Natural killer cell (primary cell): ENCODE measurements around the gene MSMO1. TPM values are rescaled to one million over a fixed set of nuclear protein-coding genes. Genes with fewer than 3 reads are reported as not detected.

Source experiments
- ATAC-seq, 3 donors: fragments of 150-1000 bp in 2 of 3; fragments of 200-7000 bp in 1 of 3; cut with Tn5 transposase; 1 replicate in 1 of 3; 2 replicates in 2 of 3; pipeline ENCODE4 v1.10.0; 2021; ENCODE audit warnings: mild to moderate bottlenecking in 2 of 3, moderate library complexity in 2 of 3
- DNase-seq, 2 donors: peaks; one replicate each; pipeline versions ENCODE4 v3.0.0 to v3.0.0-alpha.2; 2013 to 2021; ENCODE audit warnings: mixed read lengths in 1 of 2
- H3K27ac ChIP-seq: one replicate; pipeline ENCODE4 v1.5.1; 2013; ENCODE audit warnings: mild to moderate bottlenecking, low read length
- H3K27me3 ChIP-seq: one replicate; pipeline ENCODE4 v1.6.1; 2013; ENCODE audit warnings: low read length; ENCODE audit not compliant: control insufficient read depth, insufficient read depth
- H3K36me3 ChIP-seq: one replicate; pipeline ENCODE4 v1.6.1; 2013; ENCODE audit warnings: low read length; ENCODE audit not compliant: control insufficient read depth, insufficient read depth
- H3K4me1 ChIP-seq: one replicate; pipeline ENCODE4 v1.6.1; 2013; ENCODE audit warnings: low read length; ENCODE audit not compliant: control insufficient read depth, insufficient read depth
- H3K4me3 ChIP-seq: one replicate; pipeline ENCODE4 v1.5.1; 2013; ENCODE audit warnings: low read length
- H3K9me3 ChIP-seq: one replicate; pipeline ENCODE4 v1.6.1; 2013; ENCODE audit warnings: low read length; ENCODE audit not compliant: control insufficient read depth, insufficient read depth
- H3K27ac Mint-ChIP-seq, 2 donors: one replicate each; pipeline ENCODE4 v1.8.0; 2022; ENCODE audit warnings: mild to moderate bottlenecking in 2 of 2, mixed read lengths in 2 of 2, moderate library complexity in 1 of 2
- H3K27me3 Mint-ChIP-seq, 2 donors: one replicate each; pipeline ENCODE4 v1.8.0; 2022; ENCODE audit warnings: low read depth in 2 of 2, mixed read lengths in 2 of 2
- H3K36me3 Mint-ChIP-seq: one replicate; pipeline ENCODE4 v1.8.0; 2022; ENCODE audit warnings: mixed read lengths
- H3K4me1 Mint-ChIP-seq, 2 donors: one replicate each; pipeline ENCODE4 v1.8.0; 2022; ENCODE audit warnings: mixed read lengths in 2 of 2
- H3K4me3 Mint-ChIP-seq: one replicate; pipeline ENCODE4 v1.8.0; 2022; ENCODE audit warnings: mild to moderate bottlenecking, moderate library complexity, mixed read lengths
- H3K9me3 Mint-ChIP-seq, 2 donors: one replicate each; pipeline ENCODE4 v1.8.0; 2022; ENCODE audit warnings: mixed read lengths in 2 of 2
- WGBS: methylation state at CpG from one replicate; pipeline ENCODE4 v1.1.7; 2013; ENCODE audit warnings: missing lambda C conversion rate; ENCODE audit not compliant: insufficient coverage; 5-methylcytosine and 5-hydroxymethylcytosine counted together
- intact Hi-C: fragments of 100-400 bp; cut with micrococcal nuclease; formaldehyde crosslinking; loops from one replicate; pipeline ENCODE4 v1.14.2; 2022
- total RNA-seq, 4 donors: library from RNA; stranded (reverse); fragments of 120-200 nt in 1 of 4; gene quantifications; one replicate each; pipeline versions ENCODE4 v1.2.3 to v1.2.4, GENCODE V29; 2013 to 2022
- TF ChIP-seq, protein P1 (sequence below): fragments of 200-600 bp; IDR thresholded peaks from one replicate; pipeline ENCODE4 v1.8.0; 2022; ENCODE audit warnings: antibody characterized with exemption

Gene MSMO1
- total RNA-seq, 3 donors from 2014 or later (not counting 1 experiment from before 2014, with no cell fraction given) = 22.5 to 27.7 (median 23.9) TPM

DNA sequence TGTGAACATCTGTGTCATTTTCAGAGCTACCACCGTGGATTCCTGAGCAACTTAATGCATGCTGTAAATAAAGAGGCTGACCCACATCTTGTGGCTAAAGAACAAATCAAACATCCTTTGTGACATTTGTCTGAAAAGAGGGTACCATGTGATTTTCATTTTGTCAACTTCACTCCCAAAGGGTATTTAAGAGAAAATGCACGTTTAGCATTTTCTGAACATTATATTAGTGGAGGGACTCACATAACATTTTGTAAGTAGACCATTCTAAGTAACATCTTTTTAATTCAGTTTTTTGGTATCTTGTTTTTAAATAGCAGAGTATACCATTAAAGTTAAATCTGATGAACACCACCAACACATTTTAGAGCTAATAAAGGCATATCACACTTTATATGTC is 34.3 kb downstream of the MSMO1 start:
- intact Hi-C loops = no loop called here
- H3K9me3 ChIP-seq = no peaks in the 10 kb centered on the region

DNA sequence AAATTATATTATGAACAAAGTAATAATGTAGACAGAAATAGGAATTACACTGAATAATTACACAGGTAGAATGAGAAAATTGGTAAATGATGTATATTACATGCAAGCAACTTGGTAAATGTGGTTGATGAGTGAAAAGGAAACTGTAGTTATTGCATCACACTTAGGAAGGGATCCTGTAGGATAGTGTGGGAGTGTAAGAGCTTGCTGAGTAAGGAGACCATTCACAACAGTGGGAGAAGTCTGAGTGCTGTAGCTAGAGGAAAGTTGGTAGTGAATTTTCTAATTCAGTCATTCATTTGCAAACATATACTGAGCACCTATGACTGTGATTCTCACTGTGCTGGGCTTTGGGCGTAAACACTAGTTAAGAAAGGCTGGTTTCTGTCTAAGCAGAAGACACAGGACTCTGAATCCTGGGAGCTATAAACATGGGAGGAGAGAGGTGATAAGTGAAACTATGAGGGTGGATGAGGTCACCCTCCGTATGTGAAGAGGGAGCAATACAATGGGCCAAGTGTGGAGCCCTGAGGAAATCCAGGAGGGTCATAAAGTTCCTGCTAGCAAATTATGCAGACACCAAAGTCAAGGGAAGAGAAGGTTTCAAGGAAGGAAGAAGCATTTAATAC is 37.1 kb downstream of the MSMO1 start:
- H3K4me3 Mint-ChIP-seq = no peak overlapping the region
- intact Hi-C loops = no loop called here
- no peak overlapping the region for H3K27ac ChIP-seq
- no peaks in the 10 kb centered on the region for H3K9me3 Mint-ChIP-seq
- H3K27me3 Mint-ChIP-seq = peaks cover 11 to 16% of the 10 kb centered on the region in 2 donors
- no peak overlapping the region for H3K27ac Mint-ChIP-seq
- TF ChIP-seq, protein P1, sequence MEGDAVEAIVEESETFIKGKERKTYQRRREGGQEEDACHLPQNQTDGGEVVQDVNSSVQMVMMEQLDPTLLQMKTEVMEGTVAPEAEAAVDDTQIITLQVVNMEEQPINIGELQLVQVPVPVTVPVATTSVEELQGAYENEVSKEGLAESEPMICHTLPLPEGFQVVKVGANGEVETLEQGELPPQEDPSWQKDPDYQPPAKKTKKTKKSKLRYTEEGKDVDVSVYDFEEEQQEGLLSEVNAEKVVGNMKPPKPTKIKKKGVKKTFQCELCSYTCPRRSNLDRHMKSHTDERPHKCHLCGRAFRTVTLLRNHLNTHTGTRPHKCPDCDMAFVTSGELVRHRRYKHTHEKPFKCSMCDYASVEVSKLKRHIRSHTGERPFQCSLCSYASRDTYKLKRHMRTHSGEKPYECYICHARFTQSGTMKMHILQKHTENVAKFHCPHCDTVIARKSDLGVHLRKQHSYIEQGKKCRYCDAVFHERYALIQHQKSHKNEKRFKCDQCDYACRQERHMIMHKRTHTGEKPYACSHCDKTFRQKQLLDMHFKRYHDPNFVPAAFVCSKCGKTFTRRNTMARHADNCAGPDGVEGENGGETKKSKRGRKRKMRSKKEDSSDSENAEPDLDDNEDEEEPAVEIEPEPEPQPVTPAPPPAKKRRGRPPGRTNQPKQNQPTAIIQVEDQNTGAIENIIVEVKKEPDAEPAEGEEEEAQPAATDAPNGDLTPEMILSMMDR = no peak
- DNase-seq (no peak), ATAC-seq (no peak)
- H3K27me3 ChIP-seq = no peaks in the 10 kb centered on the region
- no peaks in the 10 kb centered on the region for H3K4me1 ChIP-seq
- H3K9me3 ChIP-seq = no peaks in the 10 kb centered on the region
- 90% methylated on average over 2 of the region's 2 CpGs for WGBS
- H3K4me3 ChIP-seq = no peak overlapping the region
- H3K36me3 Mint-ChIP-seq = no peaks in the 10 kb centered on the region
- no peaks in the 10 kb centered on the region for H3K36me3 ChIP-seq
- no peaks in the 10 kb centered on the region for H3K4me1 Mint-ChIP-seq

More for the DNA sequence above, 34.3 kb downstream of the MSMO1 start:
- WGBS = 90% methylated on average over 1 of the region's 2 CpGs
- Mint-ChIP-seq H3K27ac (no peak overlapping the region), H3K27me3 (peaks cover 16 to 18% of the 10 kb centered on the region in 2 donors), H3K4me3 (no peak overlapping the region), H3K4me1 (no peaks in the 10 kb centered on the region), H3K36me3 (no peaks in the 10 kb centered on the region), H3K9me3 (no peaks in the 10 kb centered on the region)
- ATAC-seq (no peak), DNase-seq (no peak)
- no peak overlapping the region for H3K27ac ChIP-seq
- H3K36me3 ChIP-seq = no peaks in the 10 kb centered on the region
- no peak overlapping the region for H3K4me3 ChIP-seq
- H3K27me3 ChIP-seq = no peaks in the 10 kb centered on the region
- no peaks in the 10 kb centered on the region for H3K4me1 ChIP-seq
- TF ChIP-seq, protein P1 = no peak

GRCh38 chr4:165367040-165367439 is 39.6 kb downstream of the MSMO1 start:
- no peak for DNase-seq
- no peak for ATAC-seq

More at GRCh38 chr4:165367040-165367439, 39.6 kb downstream of the MSMO1 start:
- H3K4me1 ChIP-seq = no peaks in the 10 kb centered on the region
- Mint-ChIP-seq H3K4me1 (no peaks in the 10 kb centered on the region), H3K4me3 (no peak overlapping the region), H3K36me3 (no peaks in the 10 kb centered on the region), H3K27me3 (peaks cover 0 to 4% of the 10 kb centered on the region in 2 donors), H3K27ac (no peak overlapping the region), H3K9me3 (no peaks in the 10 kb centered on the region)
- H3K27ac ChIP-seq = no peak overlapping the region
- H3K4me3 ChIP-seq = no peak overlapping the region
- TF ChIP-seq, protein P1 = no peak
- H3K27me3 ChIP-seq = no peaks in the 10 kb centered on the region
- no peaks in the 10 kb centered on the region for H3K36me3 ChIP-seq
- no peaks in the 10 kb centered on the region for H3K9me3 ChIP-seq
- intact Hi-C loops = no loop called here
- WGBS = 95% methylated on average over 4 of the region's 4 CpGs
